Ammon's horn (tissue), 1 donor: ENCODE results near the gene LRRTM4.
"Not testable (repeated sequence)": the region's sequence is repeated elsewhere in the genome, so short reads cannot be mapped to it uniquely, and the experiment has no call there.

Experiments used
- DNase-seq: peaks from one replicate; pipeline ENCODE4 v3.0.0-alpha.2; 2016; ENCODE audit warnings: low spot score

Gene LRRTM4

DNA sequence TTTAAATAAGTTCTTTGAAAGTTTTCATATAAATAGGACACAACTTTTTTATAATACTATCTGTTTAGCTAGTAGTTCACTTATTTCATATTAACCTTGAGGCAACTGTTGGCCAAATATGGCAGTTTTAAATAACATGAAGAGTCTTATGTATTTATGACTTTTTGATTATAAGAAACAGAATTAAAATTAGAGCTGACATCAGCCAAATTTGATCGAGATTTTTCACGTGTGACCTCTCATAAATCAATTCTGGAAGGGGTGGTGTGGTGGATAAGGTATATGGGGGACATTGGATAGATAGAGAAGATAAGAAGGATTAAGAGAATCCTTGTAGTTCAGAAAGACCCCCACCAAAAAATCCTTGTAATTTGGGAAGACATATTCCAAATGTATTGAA is 776.6 kb downstream of the LRRTM4 start:
- DNase-seq, result no peak

DNA sequence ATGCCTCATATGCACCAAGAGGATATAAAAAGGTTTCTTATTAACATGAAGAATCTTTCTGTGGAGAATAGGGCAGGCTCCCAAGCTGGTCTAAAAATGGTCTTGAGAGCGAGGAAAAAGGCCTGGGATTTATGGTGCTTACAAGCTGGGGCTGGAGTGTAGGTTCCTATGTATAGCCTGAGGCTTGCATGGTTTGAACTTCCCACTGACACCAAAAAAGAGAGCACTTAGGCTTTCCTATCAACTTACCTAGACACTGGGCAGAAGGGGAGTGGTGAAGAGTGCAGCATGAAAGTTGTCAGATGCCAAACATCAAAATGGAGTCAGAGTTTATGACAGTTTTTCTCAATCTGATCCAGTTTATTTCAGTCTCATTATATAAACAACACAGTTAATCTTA is 784.6 kb downstream of the LRRTM4 start:
- no peak for DNase-seq

- no peak for DNase-seq
Observed at GRCh38 chr2:76733736-76734135, 788.4 kb downstream of the LRRTM4 start.

DNA sequence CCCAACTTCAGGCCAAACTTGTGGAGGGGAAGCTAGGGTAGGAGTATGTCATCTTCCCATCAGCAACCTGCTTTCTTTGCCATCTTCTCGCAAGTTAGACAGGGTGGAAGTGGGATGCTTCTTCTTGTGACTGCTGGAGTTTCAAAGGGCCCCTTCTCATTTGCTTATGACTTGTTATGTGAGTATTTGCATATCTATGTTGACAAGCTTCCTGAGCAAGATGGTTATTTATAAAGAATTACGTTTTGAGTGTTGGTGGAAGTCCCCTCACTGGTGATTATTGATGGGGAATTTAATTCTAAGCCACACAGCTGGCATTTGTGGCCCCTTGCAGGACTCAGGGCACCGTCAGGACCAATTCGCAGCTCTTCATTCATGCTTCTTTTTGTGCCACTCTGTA is 791.0 kb downstream of the LRRTM4 start:
- DNase-seq, result no peak

DNA sequence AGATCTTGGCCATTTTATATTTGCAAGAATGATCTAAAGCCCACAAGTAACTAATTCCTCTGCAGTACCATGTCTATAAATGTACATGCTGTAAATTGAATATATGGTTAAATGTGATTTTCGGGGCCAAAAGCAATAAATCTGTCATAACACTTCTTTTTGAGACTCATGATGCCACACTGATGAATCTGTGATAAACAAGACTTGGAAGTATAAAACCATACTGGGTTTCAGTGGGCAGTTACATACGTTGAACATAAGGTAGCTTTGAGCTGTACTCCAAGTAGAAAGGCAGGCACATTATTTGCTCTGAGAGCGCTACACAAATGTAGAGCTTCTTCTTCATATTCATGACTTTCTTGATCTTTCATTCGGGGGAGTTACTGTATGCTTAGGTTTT is 792.2 kb downstream of the LRRTM4 start:
- no peak for DNase-seq

DNA sequence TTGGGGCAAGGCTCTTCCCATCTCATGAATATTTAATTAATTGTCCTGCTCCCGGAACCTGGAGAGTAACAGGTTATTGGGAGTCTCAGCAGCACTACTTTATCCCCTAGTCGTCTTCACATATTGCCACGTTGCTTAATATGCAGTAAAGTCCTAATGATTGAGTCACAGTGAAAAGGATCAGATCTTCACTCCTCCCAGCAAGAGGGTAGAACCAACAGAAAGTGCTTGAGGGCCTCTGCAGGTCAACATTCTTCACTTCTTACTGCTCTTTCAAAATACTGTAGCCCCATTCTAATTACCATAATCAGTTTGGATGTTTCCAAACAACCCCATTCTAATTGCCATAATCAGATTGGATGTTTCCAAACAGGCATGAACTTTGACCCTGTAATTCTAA is 801.0 kb downstream of the LRRTM4 start:
- DNase-seq, result no peak

DNA sequence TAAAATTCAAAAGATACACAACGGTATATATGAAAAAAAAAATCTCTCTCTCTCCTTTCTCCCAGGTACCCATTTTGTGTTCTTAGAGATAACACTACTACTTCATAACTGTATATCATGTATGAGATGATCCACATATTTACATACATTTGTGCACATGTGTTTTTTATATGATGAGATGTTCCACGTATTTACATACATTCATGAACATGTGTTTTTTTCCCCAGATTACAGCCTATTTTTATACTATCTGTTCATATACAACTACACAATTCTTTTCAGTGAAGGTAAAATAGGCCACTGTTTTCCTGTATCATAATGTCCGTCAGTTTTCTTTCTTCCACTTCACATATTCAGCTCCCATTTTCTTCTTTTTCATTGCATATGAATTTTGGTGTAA is 808.9 kb downstream of the LRRTM4 start:
- DNase-seq, result no peak

- DNase-seq, result no peak
Observed at GRCh38 chr2:76711490-76711889, 810.7 kb downstream of the LRRTM4 start.

GRCh38 chr2:76700894-76701293 is 821.3 kb downstream of the LRRTM4 start:
- DNase-seq, result no peak

DNA sequence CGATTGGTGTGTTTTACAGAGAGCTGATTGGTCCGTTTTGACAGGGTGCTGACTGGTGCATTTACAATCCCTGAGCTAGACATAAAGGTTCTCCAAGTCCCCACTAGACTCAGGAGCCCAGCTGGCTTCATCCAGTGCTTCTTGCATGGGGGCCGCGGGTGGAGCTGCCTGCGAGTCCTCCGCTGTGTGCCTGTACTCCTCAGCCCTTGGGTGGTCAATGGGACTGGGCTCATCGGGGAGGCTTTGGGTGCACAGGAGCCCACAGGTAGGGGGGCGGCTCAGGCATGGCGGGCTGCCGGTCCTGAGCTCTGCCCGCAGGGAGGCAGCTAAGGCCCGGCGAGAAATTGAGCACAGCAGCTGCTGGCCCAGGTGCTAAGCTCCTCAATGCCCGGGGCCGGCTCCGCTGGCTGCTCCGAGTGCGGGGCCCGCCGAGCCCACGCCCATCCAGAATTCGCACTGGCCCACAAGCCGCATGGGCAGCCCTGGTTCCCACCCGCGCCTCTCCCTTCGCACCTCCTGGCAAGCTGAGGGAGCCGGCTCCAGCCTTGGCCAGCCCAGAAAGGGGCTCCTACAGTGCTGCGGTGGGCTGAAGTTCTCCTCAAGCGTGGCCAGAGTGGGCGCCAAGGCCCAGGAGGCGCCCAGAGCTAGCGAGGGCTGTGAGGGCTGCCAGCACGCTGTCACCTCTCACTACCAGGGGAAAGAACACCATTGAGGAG is 824.0 kb downstream of the LRRTM4 start:
- DNase-seq, result not testable (repeated sequence)
